GM18870 (cell line): ENCODE data around the gene SHKBP1.
"Not testable (repeated sequence)": the region's sequence is repeated elsewhere in the genome, so short reads cannot be mapped to it uniquely, and the experiment has no call there.

Source experiments
- ATAC-seq: cut with Tn5 transposase; IDR thresholded peaks from one replicate; pipeline ENCODE4 v1.9.1; 2021; ENCODE audit warnings: moderate library complexity; ENCODE audit not compliant: unreplicated experiment

Gene SHKBP1

GRCh38 chr19:40555978-40556689 is 20.5 kb upstream of the SHKBP1 start:
- no peak for ATAC-seq

- no peak for ATAC-seq
Measured at GRCh38 chr19:40556953-40557530, 19.6 kb upstream of the SHKBP1 start.

GRCh38 chr19:40559394-40559793 is 17.3 kb upstream of the SHKBP1 start:
- ATAC-seq = no peak

- no peak for ATAC-seq
Measured at GRCh38 chr19:40560092-40560507, 16.6 kb upstream of the SHKBP1 start.

GRCh38 chr19:40561947-40562346 is 14.7 kb upstream of the SHKBP1 start:
- no peak for ATAC-seq

- not testable (repeated sequence) for ATAC-seq
Measured at GRCh38 chr19:40564535-40564934, 12.1 kb upstream of the SHKBP1 start.

- no peak for ATAC-seq
Measured at GRCh38 chr19:40565355-40565754, 11.3 kb upstream of the SHKBP1 start.

- no peak for ATAC-seq
Measured at GRCh38 chr19:40565910-40566495, 10.7 kb upstream of the SHKBP1 start.

- no peak for ATAC-seq
Measured at GRCh38 chr19:40567040-40567749, 9.5 kb upstream of the SHKBP1 start.

GRCh38 chr19:40567750-40568494 is 8.8 kb upstream of the SHKBP1 start:
- no peak for ATAC-seq

GRCh38 chr19:40570313-40571004 is 6.2 kb upstream of the SHKBP1 start:
- peak; percentile 67 for ATAC-seq

GRCh38 chr19:40571005-40571318 is 5.7 kb upstream of the SHKBP1 start:
- ATAC-seq = no peak

GRCh38 chr19:40571831-40572495 is 4.7 kb upstream of the SHKBP1 start:
- ATAC-seq = no peak

- no peak for ATAC-seq
Measured at GRCh38 chr19:40575326-40575725, 1.3 kb upstream of the SHKBP1 start.

GRCh38 chr19:40576151-40576584 is 505 bp upstream of the SHKBP1 start:
- ATAC-seq = peak; percentile 23

GRCh38 chr19:40578442-40578908 is 1.8 kb downstream of the SHKBP1 start:
- no peak for ATAC-seq

- no peak for ATAC-seq
Measured at GRCh38 chr19:40580619-40581018, 3.9 kb downstream of the SHKBP1 start.

- no peak for ATAC-seq
Measured at GRCh38 chr19:40581531-40581930, 4.9 kb downstream of the SHKBP1 start.

- ATAC-seq = no peak
Measured at GRCh38 chr19:40582467-40582866, 5.8 kb downstream of the SHKBP1 start.

- no peak for ATAC-seq
Measured at GRCh38 chr19:40583283-40583682, 6.6 kb downstream of the SHKBP1 start.
